Measurements from ENCODE around the gene SLC35E2B.
"Not testable (repeated sequence)": the region's sequence is repeated elsewhere in the genome, so short reads cannot be mapped to it uniquely, and the experiment has no call there.

The SLC35E2B gene

DNA sequence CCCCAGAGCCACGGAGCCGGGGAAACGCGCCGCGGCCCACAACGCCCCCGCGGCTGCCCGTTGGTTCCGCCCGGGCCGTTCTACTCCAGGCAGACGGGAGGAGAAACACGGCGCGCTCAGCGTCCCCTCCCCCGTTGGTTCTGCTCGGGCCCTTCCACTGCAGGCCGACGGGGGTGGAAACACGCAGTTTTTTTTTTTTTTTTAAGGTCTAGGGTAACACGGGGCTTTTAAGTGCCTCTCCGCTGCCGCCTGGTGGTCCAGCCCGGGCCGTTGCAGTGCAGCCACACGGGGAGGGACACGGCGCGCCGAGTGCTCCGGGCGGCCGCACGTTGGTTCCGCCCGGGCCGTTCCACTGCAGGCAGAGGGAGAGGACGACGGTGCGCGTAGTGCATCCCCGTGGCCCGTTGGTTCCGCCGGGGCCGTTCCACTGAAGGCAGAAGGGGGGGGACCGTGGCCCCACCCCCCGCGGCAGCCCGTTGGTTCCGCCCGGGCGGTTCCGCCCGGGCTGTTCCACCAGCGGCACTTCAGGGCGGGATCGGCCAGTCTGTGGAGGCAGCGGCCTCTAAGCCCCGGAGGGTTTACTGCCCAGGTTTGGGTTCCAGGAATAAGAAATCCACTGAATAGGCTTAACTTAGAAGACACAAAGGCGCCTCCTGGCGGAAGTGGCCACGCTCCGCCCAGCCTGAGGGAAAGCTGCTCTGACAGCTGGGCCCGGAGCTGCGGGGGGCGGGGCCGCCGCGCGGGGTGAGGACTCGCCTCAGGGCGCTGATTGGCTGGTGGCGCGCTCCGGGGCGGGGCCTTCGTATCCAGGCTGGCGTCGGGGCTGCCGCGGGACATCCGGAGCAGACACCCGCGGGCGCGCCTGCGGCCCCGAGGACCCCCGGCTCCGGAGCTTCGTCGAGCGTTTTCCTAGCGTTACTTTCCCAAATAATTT, at the start of gene SLC35E2B:
SLC35E2B (minus strand) TSS at position 82 of the 934 bp plus-strand sequence. CDS start 16,096 bp downstream, outside the sequence.
- DNase-seq = peak; percentile 60 to 91

DNA sequence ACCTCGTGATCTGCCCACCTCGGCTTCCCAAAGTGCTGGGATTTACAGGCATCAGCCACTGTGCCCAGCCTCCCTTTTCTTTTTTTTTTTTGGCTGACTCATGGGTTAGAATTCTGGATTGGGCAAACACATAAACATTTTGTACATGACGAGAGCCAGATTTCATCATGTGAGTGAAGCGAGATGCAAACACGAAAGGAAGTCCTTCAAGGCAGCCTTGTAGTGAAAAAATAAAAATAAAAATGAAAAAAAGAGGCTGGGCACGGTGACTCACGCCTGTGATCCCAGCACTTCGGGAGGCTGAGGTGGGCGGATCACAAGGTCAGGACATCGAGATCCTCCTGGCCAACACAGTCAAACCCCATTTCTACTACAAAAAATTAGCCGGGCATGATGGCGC, 48.4 kb upstream of the SLC35E2B start:
- not testable (repeated sequence) for DNase-seq

DNA sequence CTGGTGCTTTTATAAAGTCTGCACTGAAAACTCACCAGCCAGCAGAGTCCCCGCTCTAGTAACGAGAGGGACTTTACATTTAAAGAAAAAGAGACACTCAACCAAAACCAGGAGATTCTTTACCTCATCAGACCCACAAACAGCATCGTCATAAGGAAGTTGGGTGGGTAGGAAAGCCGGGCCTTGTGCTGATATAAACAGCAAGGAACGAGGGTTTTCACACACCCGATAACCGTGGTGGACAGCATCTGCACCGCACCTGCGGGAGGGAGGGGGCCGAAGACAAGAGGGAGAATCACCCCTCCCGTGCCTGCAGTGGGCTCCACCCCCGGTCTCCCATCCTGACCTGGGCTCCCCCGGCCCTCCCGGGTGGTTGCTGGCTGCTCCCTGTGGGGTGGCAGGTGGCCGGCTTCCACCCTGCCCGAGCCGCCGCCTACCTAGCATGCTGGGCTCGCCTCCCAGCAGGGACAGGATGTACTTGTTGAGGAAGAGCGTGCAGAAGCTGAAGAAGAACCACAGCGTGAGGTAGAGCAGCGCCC, 46.3 kb upstream of the SLC35E2B start:
- not testable (repeated sequence) for DNase-seq

DNA sequence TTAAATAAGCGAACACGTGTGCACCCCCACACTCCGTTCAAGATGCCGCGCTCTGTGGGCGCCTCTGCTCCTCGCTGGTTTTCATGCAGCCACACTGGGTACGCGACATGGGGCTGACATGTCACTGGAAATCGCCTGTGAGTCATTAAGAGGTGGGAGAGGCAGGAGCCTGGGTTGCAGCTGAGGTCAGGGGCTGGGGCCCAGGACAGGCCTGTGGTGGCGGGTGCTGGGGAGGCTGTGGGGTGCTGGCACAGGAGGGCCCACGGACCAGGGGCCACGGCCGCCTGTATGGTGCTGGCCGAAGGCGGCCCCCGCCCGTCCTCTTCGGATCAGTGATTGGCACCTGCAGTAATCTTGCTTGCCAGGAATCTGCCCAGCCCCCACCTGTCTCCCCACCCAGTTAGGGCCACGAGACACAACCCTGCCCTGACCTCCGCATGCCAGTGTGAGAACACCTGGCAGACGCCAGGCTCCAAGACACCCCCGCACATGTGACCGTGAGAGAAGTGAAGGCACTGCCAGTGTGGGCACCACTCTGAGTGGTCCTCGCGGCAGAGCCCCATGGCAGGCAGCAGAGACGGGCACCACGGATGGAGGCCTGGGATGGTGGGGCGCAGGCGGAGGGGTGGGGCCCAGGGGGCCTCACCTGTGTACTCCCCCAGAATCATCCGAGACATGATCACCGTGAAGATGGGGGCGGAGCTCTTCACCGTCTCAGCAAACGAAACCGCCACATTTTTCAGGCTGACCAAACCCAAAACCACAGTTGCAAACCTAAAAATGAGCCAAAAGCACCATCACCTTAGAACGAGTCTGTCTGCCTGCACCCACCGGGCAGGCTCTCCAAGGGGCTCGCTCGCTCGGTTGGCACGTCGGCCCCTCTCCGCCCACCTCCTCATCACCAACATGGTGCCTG, 45.3 kb upstream of the SLC35E2B start:
- DNase-seq = not testable (repeated sequence)

DNA sequence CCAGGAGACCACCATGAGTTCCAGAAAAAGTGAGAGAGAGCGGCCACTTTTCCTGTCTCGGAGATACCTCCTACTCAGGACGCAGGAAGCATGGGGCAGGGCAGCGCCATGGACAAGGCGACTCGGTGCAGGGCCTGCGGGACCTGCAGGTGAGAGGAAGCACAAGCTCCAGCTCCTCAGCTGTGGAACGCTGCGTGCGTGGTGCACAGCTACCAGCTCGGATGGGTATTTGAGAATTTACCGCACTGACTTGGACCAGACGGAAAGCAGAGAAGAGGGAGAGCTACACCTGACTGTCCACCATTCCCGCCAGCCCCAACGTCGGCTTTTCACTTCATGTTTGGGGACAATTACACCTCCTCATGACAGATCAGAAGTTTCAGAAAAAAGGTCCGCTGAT, 39.8 kb upstream of the SLC35E2B start:
- DNase-seq = no peak

DNA sequence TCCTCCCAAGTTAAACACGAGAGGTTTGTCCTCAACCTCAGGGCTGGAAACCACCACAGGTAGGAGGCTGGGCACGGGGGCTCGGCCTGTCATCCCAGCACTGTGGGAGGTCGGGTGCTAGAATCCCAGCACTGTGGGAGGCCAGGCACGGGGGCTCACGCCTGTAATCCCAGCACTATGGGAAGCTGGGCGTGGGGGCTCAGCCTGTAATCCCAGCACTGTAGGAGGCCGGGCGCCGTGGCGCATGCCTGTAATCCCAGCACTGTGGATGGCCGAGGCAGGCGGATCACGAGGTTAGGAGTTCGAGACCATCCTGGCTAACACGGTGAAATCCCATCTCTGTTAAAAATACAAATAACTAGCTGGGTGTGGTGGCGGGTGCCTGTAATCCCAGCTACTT, 38.3 kb upstream of the SLC35E2B start:
- DNase-seq = no peak

DNA sequence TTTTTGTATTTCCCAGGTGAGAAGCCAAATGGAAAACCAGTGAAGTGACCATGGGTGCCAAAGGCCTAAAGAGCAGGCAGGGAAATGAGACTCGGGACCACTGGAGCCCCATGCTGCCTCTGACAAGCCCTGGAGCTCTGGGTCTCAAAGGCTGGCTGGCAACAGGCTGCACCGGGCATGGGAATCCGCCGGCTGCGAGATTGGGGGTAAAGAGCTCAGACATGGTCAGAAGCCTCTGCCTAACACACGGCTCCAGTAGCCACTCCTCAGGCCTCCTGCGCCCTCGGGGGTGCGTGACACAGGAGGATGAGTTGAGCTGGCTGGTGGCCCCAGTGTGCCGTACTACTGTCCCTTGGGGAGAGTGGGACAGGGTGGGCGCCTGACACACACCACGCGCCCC, 37.6 kb upstream of the SLC35E2B start:
- not testable (repeated sequence) for DNase-seq

DNA sequence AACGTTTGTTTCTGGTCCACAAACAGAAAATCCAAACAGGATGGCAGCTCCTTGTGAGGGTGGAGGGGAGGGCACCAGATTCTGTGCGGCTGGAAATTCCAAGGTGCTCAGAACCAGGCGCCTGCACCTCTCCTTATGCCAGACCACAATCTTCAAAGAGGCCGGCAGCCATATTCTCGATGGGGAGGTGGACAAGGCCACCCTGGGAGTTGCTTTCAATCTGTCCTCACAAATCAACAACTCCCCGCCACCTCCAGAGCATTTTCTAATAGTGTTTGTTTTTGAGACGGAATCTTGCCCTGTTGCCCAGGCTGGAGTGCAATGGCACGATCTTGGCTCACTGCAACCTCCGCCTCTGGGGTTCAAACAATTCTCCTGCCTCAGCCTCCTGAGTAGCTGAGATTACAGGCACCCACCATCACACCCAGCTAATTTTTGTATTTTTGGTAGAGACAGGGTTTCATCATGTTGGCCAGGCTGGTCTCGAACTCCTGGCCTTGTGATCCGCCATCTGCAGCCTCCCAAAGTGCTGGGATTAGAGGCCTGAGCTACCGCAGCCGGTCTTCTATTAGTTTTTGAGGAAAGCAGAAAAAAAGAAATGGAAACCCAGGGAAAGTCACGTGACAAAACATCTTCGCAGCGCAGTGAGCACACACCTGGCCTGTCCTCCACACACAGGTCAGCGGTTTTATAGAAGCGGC, 36.7 kb upstream of the SLC35E2B start:
- DNase-seq = not testable (repeated sequence)

DNA sequence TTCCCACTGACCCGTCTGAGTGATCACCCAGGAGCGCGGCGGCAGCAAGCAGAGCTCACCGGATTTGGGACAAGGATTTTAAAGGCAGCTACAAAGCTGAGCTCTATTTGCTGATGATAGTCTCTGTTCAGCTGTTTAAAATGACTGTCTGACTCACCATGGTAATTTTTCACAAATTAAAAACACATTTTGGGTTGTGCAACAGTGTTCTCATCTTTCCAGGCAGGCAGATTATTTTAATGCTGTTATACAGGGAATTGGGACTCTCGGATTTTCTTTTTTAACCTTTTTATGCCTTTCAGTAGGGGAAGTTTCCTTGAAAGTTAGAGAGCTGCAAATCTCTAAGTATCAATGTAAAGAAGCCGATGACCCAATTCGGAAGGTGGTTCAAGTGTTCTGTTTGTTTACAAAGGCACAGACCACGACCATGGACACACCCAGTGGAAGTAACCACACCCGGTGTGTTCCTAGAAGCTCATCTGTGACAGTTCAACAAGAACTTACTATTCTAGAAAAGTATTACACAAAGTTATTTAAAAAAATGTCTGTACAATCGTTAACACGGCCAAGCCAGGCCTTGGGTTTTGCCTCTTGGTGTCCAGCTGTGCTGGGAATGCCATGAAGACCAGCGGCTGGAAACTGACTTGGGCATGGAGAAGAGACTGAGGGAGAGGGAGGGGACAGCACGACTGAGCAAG, 35.9 kb upstream of the SLC35E2B start:
- not testable (repeated sequence) for DNase-seq

DNA sequence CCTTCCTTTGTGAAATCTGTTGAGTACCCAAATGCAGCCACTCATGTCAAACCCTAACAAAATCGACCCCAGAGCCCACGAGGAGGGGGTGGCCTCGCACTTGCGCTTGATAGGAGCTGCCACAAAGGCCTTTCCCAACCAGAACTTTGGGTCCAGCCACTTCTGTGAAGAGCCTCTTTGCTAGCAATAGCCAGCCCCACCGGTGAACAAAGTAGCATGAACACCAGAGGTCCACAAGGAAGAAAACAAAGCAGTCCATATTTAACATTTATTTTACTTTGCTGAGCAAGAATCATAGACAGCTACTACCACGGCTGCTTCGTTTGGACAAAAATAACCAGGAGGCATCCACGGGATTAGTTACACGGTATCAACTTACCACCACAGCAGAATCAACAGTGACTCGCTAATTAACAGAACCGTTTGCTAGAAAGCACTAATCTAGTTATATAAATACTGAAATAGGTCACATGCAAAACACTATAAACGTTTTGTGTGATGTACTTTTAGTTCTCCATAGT, 34.6 kb upstream of the SLC35E2B start:
- DNase-seq = peak in 1 of 2 experiments; percentile 17

DNA sequence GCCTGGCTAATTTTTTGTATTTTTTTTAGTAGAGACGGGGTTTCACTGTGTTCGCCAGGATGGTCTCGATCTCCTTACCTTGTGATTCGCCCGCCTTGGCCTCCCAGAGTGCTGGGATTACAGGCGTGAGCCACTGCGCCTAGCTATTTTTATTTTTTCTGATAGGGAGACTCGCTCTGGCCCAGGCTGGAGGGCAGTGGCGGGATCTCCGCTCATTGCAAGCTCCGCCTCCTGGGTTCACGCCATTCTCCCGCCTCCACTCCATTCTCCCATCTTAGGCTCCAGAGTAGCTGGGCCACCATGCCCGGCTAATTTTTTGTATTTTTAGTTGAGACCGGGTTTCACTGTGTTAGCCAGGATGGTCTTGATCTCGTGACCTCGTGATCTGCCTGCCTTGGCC, 33.5 kb upstream of the SLC35E2B start:
- not testable (repeated sequence) for DNase-seq

DNA sequence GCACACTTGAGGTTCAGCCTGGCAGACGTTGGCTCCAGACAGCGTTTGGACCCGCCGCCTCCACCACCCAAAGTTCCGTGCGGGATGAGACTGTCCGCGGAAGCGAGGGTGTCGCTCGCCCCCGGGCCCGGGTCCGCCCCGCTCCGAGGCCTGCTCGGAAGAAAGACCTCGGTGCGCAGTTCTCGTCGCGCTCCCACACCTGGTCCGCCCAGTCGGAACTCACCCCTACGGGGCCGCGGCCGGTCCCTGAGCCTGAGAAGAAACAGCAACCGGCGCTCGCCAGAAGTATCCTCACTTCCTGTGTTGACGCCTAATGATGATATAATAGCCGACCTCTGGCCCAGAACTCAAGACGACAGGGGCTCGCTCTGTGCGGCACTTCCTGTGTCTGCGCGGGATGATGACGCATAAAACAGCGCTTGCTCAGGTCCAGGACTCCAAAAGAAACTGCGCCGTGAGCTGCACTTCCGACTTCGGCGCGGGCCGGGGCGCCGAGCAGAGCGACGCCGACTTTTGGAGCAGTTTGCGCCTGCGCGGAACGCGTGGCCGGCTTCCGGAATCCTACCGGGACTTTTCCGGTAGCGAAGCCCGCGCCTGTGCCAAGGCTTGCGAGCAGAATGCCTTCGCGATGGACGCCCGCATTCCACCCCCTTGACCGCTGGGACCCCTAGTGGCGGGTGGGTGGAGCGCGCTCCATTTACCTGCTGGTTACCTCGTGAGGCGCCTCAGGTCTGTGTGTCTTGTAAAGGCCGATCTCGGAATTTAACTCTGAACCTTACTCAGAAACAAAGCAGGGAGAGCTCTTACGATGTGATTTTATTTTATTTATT, 31.7 kb upstream of the SLC35E2B start, which contains the start of gene CDK11A:
CDK11A (minus strand) TSS at position 323 of the 830 bp plus-strand sequence. CDS start 1,539 bp downstream, outside the sequence.
- DNase-seq = peak; percentile 85

DNA sequence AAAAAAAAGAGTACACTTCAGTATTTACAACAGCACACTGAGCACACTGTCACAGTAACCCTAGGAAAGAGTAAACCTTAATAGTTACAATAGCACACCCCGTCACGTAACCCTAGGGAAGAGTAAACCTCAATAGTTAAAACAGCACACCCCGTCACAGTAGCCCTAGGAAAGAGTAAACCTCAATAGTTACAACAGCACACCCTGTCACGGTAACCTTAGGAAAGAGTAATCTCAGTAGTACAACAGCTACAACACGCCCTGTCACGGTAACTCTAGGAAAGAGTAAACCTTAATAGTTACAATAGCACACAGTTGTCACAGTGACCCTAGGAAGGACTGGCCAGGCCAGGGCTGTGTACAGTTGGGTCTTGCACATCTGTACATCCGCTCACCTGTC, 28.6 kb upstream of the SLC35E2B start:
- no peak for DNase-seq

DNA sequence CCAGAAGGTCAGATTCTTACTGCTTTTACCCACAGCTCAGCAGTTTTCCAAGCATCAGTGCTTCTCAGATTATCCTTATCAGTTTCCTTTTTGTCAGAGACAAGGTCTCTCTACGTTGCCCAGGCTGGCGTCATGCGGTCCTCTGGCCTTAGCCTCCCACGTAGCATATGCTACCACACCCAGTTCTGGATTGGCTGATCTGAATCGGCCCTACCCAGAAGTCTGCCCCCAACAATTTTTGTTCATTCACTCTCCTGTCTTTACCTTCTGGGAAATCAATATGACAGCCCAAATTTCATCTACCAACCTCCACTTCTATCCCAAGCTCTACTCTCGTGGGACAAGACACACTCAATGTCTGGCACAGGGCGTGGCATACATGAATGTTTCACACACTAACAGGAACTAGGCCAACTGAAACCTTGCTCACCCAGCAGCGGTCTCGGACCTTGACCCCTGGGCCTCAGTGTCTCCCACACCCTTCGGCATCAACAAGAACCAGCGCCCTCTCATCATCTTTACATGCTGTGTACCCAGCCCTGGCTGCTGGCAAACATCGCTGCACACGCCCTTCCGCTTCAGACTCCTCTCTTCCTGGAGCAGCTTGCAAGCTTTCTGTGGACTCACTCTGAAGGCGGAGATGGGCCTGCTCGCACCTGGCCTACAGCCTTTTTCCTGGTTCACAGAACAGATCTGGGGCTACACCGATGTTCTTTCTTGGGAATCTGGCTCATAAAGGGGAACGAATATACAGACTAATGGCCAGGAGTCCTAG, 22.7 kb upstream of the SLC35E2B start:
- DNase-seq = not testable (repeated sequence)

DNA sequence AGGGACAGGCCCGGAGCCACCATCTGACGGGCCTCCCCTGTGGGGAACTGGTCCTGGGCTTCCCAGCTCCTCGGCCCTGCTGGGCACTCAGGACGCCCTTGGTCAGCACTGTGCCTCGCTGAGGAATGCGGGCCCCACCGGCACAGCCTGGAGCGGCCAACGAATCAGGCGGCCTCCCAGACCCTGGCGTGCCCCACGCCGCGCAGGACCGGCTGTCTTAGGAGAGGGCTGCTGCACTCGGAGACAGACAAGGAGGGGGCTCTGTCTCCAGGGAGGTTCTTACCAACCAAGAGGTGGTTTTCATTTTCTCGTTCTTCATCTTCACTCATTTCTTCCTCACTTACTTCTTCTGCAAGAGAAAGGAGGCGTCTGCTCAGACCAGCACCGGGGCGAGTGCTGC, 15.3 kb upstream of the SLC35E2B start:
- not testable (repeated sequence) for DNase-seq

DNA sequence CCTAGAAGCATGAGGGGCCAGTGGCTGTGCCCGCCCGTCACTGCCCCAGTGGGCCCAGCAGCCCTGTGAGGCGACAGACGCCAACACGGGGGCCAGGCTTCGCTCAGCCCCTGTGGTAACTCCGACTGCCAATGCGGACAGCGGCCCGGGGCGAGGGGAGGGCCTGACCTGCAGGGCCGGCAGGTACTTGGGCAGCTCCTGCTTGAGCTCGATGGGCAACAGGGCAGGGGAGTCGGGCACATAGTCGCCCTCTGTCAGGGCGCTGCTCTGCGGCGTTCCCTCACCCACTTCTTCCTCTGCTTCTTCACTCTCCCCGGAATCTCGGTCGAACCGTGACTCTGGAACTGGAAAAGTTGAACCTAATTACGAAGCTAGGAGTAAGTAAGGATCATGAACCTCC, 14.6 kb upstream of the SLC35E2B start:
- not testable (repeated sequence) for DNase-seq

DNA sequence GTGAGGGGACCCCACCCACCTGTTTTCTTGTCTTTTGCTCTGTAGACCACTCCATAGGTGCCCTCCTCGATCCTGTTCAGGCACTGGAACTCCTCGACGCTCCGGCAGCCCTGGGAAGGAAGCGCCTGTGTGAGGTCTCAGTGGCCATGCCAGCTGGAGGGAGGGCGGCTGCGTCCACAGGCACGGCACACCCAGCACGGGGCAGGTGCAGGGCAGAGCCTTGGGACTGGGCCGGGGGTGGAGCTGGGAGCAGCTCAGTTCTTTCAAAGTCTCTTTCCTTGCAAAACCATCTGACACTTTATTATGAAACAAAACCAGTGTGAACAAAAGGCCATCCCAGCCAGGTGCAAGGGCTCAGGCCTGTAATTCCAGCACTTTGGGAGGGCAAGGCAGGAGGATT, 13.0 kb upstream of the SLC35E2B start:
- not testable (repeated sequence) for DNase-seq

DNA sequence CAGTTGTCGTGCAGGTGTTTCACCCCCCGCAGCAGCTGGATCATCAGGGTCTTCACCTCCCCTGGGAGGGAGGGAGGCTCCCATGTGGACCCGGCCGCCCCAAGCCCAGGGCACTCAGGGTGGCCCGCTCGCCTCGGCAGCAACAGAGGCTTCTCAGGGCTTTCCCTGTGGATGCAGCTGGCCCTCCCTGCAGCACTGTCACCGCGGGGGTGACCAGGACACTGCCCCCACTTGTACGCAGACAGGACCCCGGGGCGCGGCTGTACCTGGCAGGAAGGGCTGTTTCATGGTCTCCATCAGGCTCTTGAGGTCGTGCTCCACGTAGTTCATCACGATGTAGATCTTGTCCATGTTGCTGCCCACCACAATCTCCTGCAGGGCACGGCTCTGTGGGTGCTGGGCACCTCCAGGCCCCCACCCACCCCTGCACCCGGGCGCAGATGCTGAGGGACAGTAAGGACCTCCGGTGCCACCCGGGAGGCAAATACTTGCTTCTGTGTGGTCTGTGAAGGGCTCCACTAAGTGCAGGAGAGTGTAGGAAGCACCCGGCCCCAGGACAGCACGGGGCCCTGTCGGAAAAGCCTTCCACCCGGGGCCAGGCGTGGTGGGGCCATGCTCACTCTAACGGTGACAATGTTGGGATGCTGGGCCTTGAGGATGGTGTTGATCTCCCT, 11.8 kb upstream of the SLC35E2B start:
- DNase-seq = not testable (repeated sequence)

DNA sequence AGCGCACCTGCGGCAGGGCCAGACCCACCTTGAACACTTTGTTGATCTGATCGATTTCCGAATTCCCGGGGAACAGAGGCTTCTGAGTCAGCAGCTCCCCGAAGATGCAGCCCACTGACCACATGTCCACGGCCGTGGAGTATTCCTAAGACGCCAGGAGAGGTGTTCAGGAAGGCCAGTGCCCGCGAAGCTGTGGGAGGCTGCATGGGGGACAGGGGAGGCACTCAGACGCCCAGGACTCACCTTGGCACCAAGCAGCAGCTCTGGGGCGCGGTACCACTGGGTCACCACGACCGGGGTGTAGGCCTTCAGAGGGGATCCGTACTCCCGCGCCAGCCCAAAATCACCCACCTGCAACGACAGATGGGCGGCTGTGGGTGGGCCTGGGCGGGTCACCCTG, 11.2 kb upstream of the SLC35E2B start:
- DNase-seq = no peak

Data from NCI-H526 (cell line).